IMR-90 (cell line): Measurements from ENCODE around the gene MICU1. TPM values are rescaled to one million over a fixed set of nuclear protein-coding genes. Genes with fewer than 3 reads are reported as not detected.

Experiments
- ATAC-seq: fragments of 200-7000 bp; cut with Tn5 transposase; 2 replicates; pipeline ENCODE4 v1.9.1; 2020; ENCODE audit warnings: low read depth, mild to moderate bottlenecking, moderate library complexity
- BruUV-seq: library from RNA; stranded (reverse); fragments of 400-500 nt; replicated peaks from 2 replicates; lab custom pipeline; 2021; lab: Mats Ljungman, UMichigan
- CTCF ChIA-PET: fragments of 300-600 bp; formaldehyde crosslinking; extraction: SDS; loops from one replicate; lab custom pipeline; 2021; ENCODE audit warnings: antibody characterized with exemption; lab: Yijun Ruan, JAX
- POLR2A ChIA-PET: fragments of 300-600 bp; sonication (Branson Sonifier 250); formaldehyde crosslinking; loops from one replicate; lab custom pipeline; 2022; ENCODE audit warnings: antibody characterized with exemption; ENCODE audit not compliant: unreplicated experiment; lab: Charles Lee
- DNase-seq: peaks from one replicate; pipeline ENCODE4 v3.0.0; 2013
- H2AFZ ChIP-seq: replicated peaks from 2 replicates; pipeline ENCODE3; 2013; ENCODE audit warnings: low read length, mild to moderate bottlenecking; ENCODE audit not compliant: poor library complexity
- H2AK5ac ChIP-seq: 2 replicates; pipeline ENCODE4 v1.6.1; 2013; ENCODE audit warnings: low read depth, low read length, inconsistent platforms
- H2AK9ac ChIP-seq: replicated peaks from 2 replicates; pipeline ENCODE3; 2013; ENCODE audit warnings: mild to moderate bottlenecking, low read depth, low read length, moderate library complexity; ENCODE audit not compliant: poor library complexity
- H2BK120ac ChIP-seq: 2 replicates; pipeline ENCODE4 v1.6.1; 2013; ENCODE audit warnings: low read depth, low read length, inconsistent platforms
- H2BK15ac ChIP-seq: 3 replicates; pipeline ENCODE4 v1.6.1; 2013; ENCODE audit warnings: low read depth, low read length, inconsistent platforms
- H2BK20ac ChIP-seq: 2 replicates; pipeline ENCODE4 v1.6.1; 2013; ENCODE audit warnings: low read depth, mild to moderate bottlenecking, inconsistent platforms, low read length, moderate library complexity
- H2BK5ac ChIP-seq: 2 replicates; pipeline ENCODE4 v1.6.1; 2013; ENCODE audit warnings: mild to moderate bottlenecking, low read depth, low read length, inconsistent platforms; ENCODE audit not compliant: poor library complexity, severe bottlenecking
- H3K14ac ChIP-seq: replicated peaks from 2 replicates; pipeline ENCODE4 v1.6.1; 2013; ENCODE audit warnings: low read depth, low read length, inconsistent platforms
- H3K18ac ChIP-seq: 2 replicates; pipeline ENCODE4 v1.6.1; 2013; ENCODE audit warnings: low read depth, low read length, control low read depth
- H3K23ac ChIP-seq: 2 replicates; pipeline ENCODE4 v1.6.1; 2013; ENCODE audit warnings: low read depth, low read length, inconsistent platforms
- H3K27ac ChIP-seq: 2 replicates; pipeline ENCODE4 v1.5.1; 2013; ENCODE audit warnings: mild to moderate bottlenecking, control low read depth, low read length; ENCODE audit not compliant: insufficient read depth
- H3K27me3 ChIP-seq: 2 replicates; pipeline ENCODE4 v1.6.1; 2013; ENCODE audit warnings: low read length; ENCODE audit not compliant: control insufficient read depth, insufficient read depth
- H3K36me3 ChIP-seq: 2 replicates; pipeline ENCODE4 v1.6.1; 2013; ENCODE audit warnings: low read length, mixed read lengths; ENCODE audit not compliant: control insufficient read depth, insufficient read depth
- H3K4ac ChIP-seq: 2 replicates; pipeline ENCODE4 v1.6.1; 2013; ENCODE audit warnings: low read depth, low read length, inconsistent platforms
- H3K4me1 ChIP-seq: 2 replicates; pipeline ENCODE4 v1.6.1; 2013; ENCODE audit warnings: low read length, mixed read lengths; ENCODE audit not compliant: control insufficient read depth, insufficient read depth
- H3K4me2 ChIP-seq: 2 replicates; pipeline ENCODE4 v1.6.1; 2013; ENCODE audit warnings: low read depth, mild to moderate bottlenecking, control low read depth, low read length, moderate library complexity
- H3K4me3 ChIP-seq: 2 replicates; pipeline ENCODE4 v1.5.1; 2013; ENCODE audit warnings: low read depth, mild to moderate bottlenecking, control low read depth, low read length, moderate library complexity; ENCODE audit not compliant: insufficient read depth
- H3K56ac ChIP-seq: 2 replicates; pipeline ENCODE4 v1.6.1; 2013; ENCODE audit warnings: low read length, inconsistent platforms; ENCODE audit not compliant: insufficient read depth; ENCODE audit errors: extremely low read depth
- H3K79me1 ChIP-seq, 2 experiments: 2 replicates each; pipeline ENCODE4 v1.6.1; 2013; ENCODE audit warnings: low read length in 2 of 2, inconsistent platforms in 1 of 2, low read depth in 1 of 2
- H3K9ac ChIP-seq: 2 replicates; pipeline ENCODE4 v1.6.1; 2013; ENCODE audit warnings: low read depth, low read length, control low read depth
- H3K9me1 ChIP-seq: 2 replicates; pipeline ENCODE4 v1.6.1; 2013; ENCODE audit warnings: low read length, inconsistent platforms; ENCODE audit not compliant: insufficient read depth
- H3K9me3 ChIP-seq: 2 replicates; pipeline ENCODE4 v1.6.1; 2013; ENCODE audit warnings: low read length; ENCODE audit not compliant: control insufficient read depth, insufficient read depth
- H4K20me1 ChIP-seq: 2 replicates; pipeline ENCODE4 v1.6.1; 2013; ENCODE audit warnings: low read length, inconsistent platforms; ENCODE audit not compliant: insufficient read depth
- H4K5ac ChIP-seq: 2 replicates; pipeline ENCODE4 v1.6.1; 2013; ENCODE audit warnings: mild to moderate bottlenecking, low read depth, low read length, control low read depth
- H4K8ac ChIP-seq, 2 experiments: 2 replicates each; pipeline ENCODE4 v1.6.1; 2013; ENCODE audit warnings: low read depth in 2 of 2, low read length in 2 of 2, control low read depth in 1 of 2, inconsistent platforms in 1 of 2
- H4K91ac ChIP-seq: 2 replicates; pipeline ENCODE4 v1.6.1; 2013; ENCODE audit warnings: low read depth, low read length, inconsistent platforms; ENCODE audit not compliant: insufficient read depth
- BHLHE40 ChIP-seq: fragments of 150-350 bp; IDR thresholded peaks from 2 replicates; pipeline ENCODE4 v1.6.1; 2016; ENCODE audit warnings: mild to moderate bottlenecking, low read depth, low read length
- CEBPB ChIP-seq: IDR thresholded peaks from 2 replicates; pipeline ENCODE4 v1.6.1; 2012; ENCODE audit warnings: low read depth, low read length, improper control_type of control experiment
- CHD1 ChIP-seq: IDR thresholded peaks from 2 replicates; pipeline ENCODE4 v1.6.1; 2012; ENCODE audit warnings: low read depth, low read length, improper control_type of control experiment
- CTCF ChIP-seq: conservative IDR thresholded peaks from 2 replicates; pipeline ENCODE4 v1.5.1; 2012; ENCODE audit warnings: mild to moderate bottlenecking, low read depth, low read length, improper control_type of control experiment
- ELK1 ChIP-seq: fragments of 150-350 bp; IDR thresholded peaks from 2 replicates; pipeline ENCODE4 v1.6.1; 2016; ENCODE audit warnings: low read depth, mild to moderate bottlenecking, low read length, moderate library complexity, borderline replicate concordance
- FOS ChIP-seq: fragments of 150-350 bp; IDR thresholded peaks from 2 replicates; pipeline ENCODE4 v1.6.1; 2016; ENCODE audit warnings: low read depth, low read length
- MAFK ChIP-seq: IDR thresholded peaks from 2 replicates; pipeline ENCODE4 v1.6.1; 2012; ENCODE audit warnings: low read depth, low read length, improper control_type of control experiment
- MAZ ChIP-seq: IDR thresholded peaks from 2 replicates; pipeline ENCODE4 v1.6.1; 2012; ENCODE audit warnings: low read depth, mild to moderate bottlenecking, low read length, improper control_type of control experiment, moderate library complexity, borderline replicate concordance
- MXI1 ChIP-seq: IDR thresholded peaks from 2 replicates; pipeline ENCODE4 v1.6.1; 2012; ENCODE audit warnings: low read depth, mild to moderate bottlenecking, low read length, moderate library complexity, borderline replicate concordance
- NFE2L2 ChIP-seq: fragments of 150-350 bp; IDR thresholded peaks from 2 replicates; pipeline ENCODE4 v1.6.1; 2016; ENCODE audit warnings: low read depth, mild to moderate bottlenecking, low read length
- POLR2A ChIP-seq: IDR thresholded peaks from 2 replicates; pipeline ENCODE4 v1.6.1; 2012; ENCODE audit warnings: mild to moderate bottlenecking, low read depth, low read length
- RAD21 ChIP-seq: IDR thresholded peaks from 2 replicates; pipeline ENCODE4 v1.6.1; 2012; ENCODE audit warnings: low read length, improper control_type of control experiment
- RCOR1 ChIP-seq: IDR thresholded peaks from 2 replicates; pipeline ENCODE4 v1.6.1; 2012; ENCODE audit warnings: mild to moderate bottlenecking, low read length, improper control_type of control experiment; ENCODE audit not compliant: insufficient replicate concordance
- RFX5 ChIP-seq: IDR thresholded peaks from 2 replicates; pipeline ENCODE4 v1.8.0; 2012; ENCODE audit warnings: low read depth, mild to moderate bottlenecking, low read length, moderate library complexity
- SMC3 ChIP-seq: fragments of 150-350 bp; IDR thresholded peaks from 2 replicates; pipeline ENCODE4 v1.6.1; 2016; ENCODE audit warnings: low read depth, mild to moderate bottlenecking, antibody characterized with exemption, low read length, moderate library complexity
- WGBS, 2 experiments: methylation state at CpG; one replicate each; pipeline versions ENCODE4 v1.1.5 to v1.1.7; 2013; ENCODE audit warnings: missing lambda C conversion rate in 2 of 2; ENCODE audit not compliant: insufficient read length in 1 of 2; ENCODE audit errors: extremely low coverage in 2 of 2; 5-methylcytosine and 5-hydroxymethylcytosine counted together
- dilution Hi-C: fragments of 300-500 bp; cut with HindIII; formaldehyde crosslinking; loops from one replicate; pipeline ENCODE4 v1.14.3; 2018; ENCODE audit warnings: low sequenced_read_pairs; ENCODE audit not compliant: unreplicated experiment
- in situ Hi-C: fragments of 300-500 bp; cut with MboI; formaldehyde crosslinking; loops from 3 replicates; pipeline ENCODE4 v1.14.3; 2019; ENCODE audit warnings: low sequenced_read_pairs, inconsistent platforms, mixed read lengths
- intact Hi-C: fragments of 100-400 bp; cut with micrococcal nuclease; formaldehyde crosslinking; loops from 2 replicates; pipeline ENCODE4 v1.10.0; 2022
- polyA plus RNA-seq, 3 experiments: library from polyadenylated mRNA; depleted of rRNA; stranded (reverse); fragments of >200 nt; gene quantifications; 2 replicates each; pipeline ENCODE4 v1.2.3, GENCODE V29; 2012; ENCODE audit warnings: low replicate concordance in 1 of 3
- total RNA-seq: library from RNA; depleted of rRNA; stranded (reverse); fragments of >200 nt; gene quantifications from 2 replicates; pipeline ENCODE4 v1.2.3, GENCODE V29; 2012

MICU1 gene
- total and polyA plus RNA-seq, 2 of the 4 experiments (the other 2 are of a cell fraction): 43.6 to 44.7 TPM

- H2BK120ac ChIP-seq: no peak overlapping the region
- BruUV-seq: no TSS peak
- no peak for TF ChIP-seq MAFK
- TF ChIP-seq SMC3: no peak
- TF ChIP-seq CHD1: no peak
- no peak for TF ChIP-seq ELK1
- TF ChIP-seq CEBPB: no peak
- no peak for TF ChIP-seq CTCF
- TF ChIP-seq FOS: no peak
- no peak for TF ChIP-seq MXI1
- TF ChIP-seq RFX5: no peak
- TF ChIP-seq BHLHE40: no peak
- TF ChIP-seq MAZ: no peak
- TF ChIP-seq NFE2L2: no peak
- TF ChIP-seq POLR2A: no peak
- no peak for TF ChIP-seq RAD21
- TF ChIP-seq RCOR1: no peak
These were observed 38.3 kb downstream of the MICU1 start for GRCh38 chr10:72587568-72587967.

More at GRCh38 chr10:72587568-72587967, 38.3 kb downstream of the MICU1 start:
- Histone ChIP-seq H4K20me1 (peaks cover 11% of the 10 kb centered on the region; the same call in 1 of the 2 replicates), H3K23ac (no peak overlapping the region), H3K9me1 (peaks cover 6% of the 10 kb centered on the region; the same call in 1 of the 2 replicates), H4K5ac (no peak overlapping the region), H3K14ac (no peak overlapping the region), H4K91ac (no peak overlapping the region), H3K18ac (no peak overlapping the region), H3K56ac (no peak overlapping the region), H2BK5ac (no peak overlapping the region), H3K4me1 (no peaks in the 10 kb centered on the region), H2AK9ac (no peak overlapping the region), H2BK20ac (no peak overlapping the region), H3K27ac (no peak overlapping the region), H4K8ac (no peak overlapping the region), H3K27me3 (no peaks in the 10 kb centered on the region), H3K4ac (no peak overlapping the region), H2AFZ (no peak overlapping the region), H3K4me3 (no peak overlapping the region), H2AK5ac (no peak overlapping the region), H2BK15ac (no peak overlapping the region), H3K4me2 (no peak overlapping the region), H3K79me1 (peaks cover 14 to 37% of the 10 kb centered on the region in 2 experiments; a peak in 3 of 4 replicates), H3K36me3 (0 out of 2 replicates have a peak, but pooled peaks cover 1% of the 10 kb centered on the region), H3K9ac (no peak overlapping the region), H3K9me3 (no peaks in the 10 kb centered on the region)
- no CpG with 5 or more reads among the region's 5 CpGs for WGBS, 2 experiments
- ChIA-PET CTCF (no interaction called here), POLR2A (no interaction called here)
- ATAC-seq (no peak), DNase-seq (no peak)
- dilution Hi-C loops: no loop called here
- intact Hi-C loops: no loop called here
- in situ Hi-C loops: no loop called here
